GM21717 (cell line): ENCODE measurements around the gene NUDCD2.
"Not testable (repeated sequence)": the region's sequence is repeated elsewhere in the genome, so short reads cannot be mapped to it uniquely, and the experiment has no call there.

ENCODE experiments used
- ATAC-seq: cut with Tn5 transposase; IDR thresholded peaks from one replicate; pipeline ENCODE4 v1.9.1; 2021; ENCODE audit warnings: mild to moderate bottlenecking, moderate library complexity; ENCODE audit not compliant: unreplicated experiment

Gene NUDCD2

GRCh38 chr5:163434401-163434866, 25.5 kb downstream of the NUDCD2 start:
- no peak for ATAC-seq

- ATAC-seq = no peak
Measured at GRCh38 chr5:163433271-163433670, 26.6 kb downstream of the NUDCD2 start.

- no peak for ATAC-seq
Measured at GRCh38 chr5:163432544-163432943, 27.4 kb downstream of the NUDCD2 start.

- not testable (repeated sequence) for ATAC-seq
Measured at GRCh38 chr5:163426128-163426527, 33.8 kb downstream of the NUDCD2 start.

GRCh38 chr5:163424836-163425235, 35.1 kb downstream of the NUDCD2 start:
- no peak for ATAC-seq

- not testable (repeated sequence) for ATAC-seq
Measured at GRCh38 chr5:163415673-163416072, 44.2 kb downstream of the NUDCD2 start.

GRCh38 chr5:163410505-163410904, 49.4 kb downstream of the NUDCD2 start:
- ATAC-seq = no peak

GRCh38 chr5:163409384-163409783, 50.5 kb downstream of the NUDCD2 start:
- ATAC-seq = no peak

- ATAC-seq = peak; percentile 70
Measured at GRCh38 chr5:163408311-163408923, 51.5 kb downstream of the NUDCD2 start.

- ATAC-seq = peak; percentile 92
Measured at GRCh38 chr5:163407034-163407655, 52.8 kb downstream of the NUDCD2 start.

- ATAC-seq = no peak
Measured at GRCh38 chr5:163404364-163405173, 55.3 kb downstream of the NUDCD2 start.

GRCh38 chr5:163402007-163402406, 57.9 kb downstream of the NUDCD2 start:
- no peak for ATAC-seq

GRCh38 chr5:163401271-163401670, 58.6 kb downstream of the NUDCD2 start:
- no peak for ATAC-seq

GRCh38 chr5:163399923-163400322, 60.0 kb downstream of the NUDCD2 start:
- no peak for ATAC-seq

- ATAC-seq = no peak
Measured at GRCh38 chr5:163397354-163397753, 62.5 kb downstream of the NUDCD2 start.

GRCh38 chr5:163396818-163397340, 63.0 kb downstream of the NUDCD2 start:
- ATAC-seq = not testable (repeated sequence)
